HepG2 (cell line): Measurements from ENCODE around the gene KTN1. TPM values are rescaled to one million over a fixed set of nuclear protein-coding genes. Genes with fewer than 3 reads are reported as not detected.

ENCODE experiments used
- ATF4 ChIP-seq, 2 experiments: fragments of 450-650 bp in 1 of 2; sonication (generic) in 1 of 2; formaldehyde crosslinking; IDR thresholded peaks; 2 replicates each; pipeline versions ENCODE4 v1.5.0 to v1.8.0; 2020 to 2022; ENCODE audit warnings: mild to moderate bottlenecking in 1 of 2, missing genetic modification reagents in 1 of 2
- ATM ChIP-seq: fragments of 450-650 bp; IDR thresholded peaks from 2 replicates; pipeline ENCODE4 v1.7.1; 2017; ENCODE audit warnings: mild to moderate bottlenecking, borderline replicate concordance
- CHCHD3 ChIP-seq: sonication (generic); formaldehyde crosslinking; IDR thresholded peaks from 2 replicates; pipeline ENCODE4 v1.8.0; 2022; ENCODE audit warnings: mild to moderate bottlenecking, missing genetic modification reagents, moderate library complexity
- CREM ChIP-seq, 2 experiments: sonication (generic) in 1 of 2; formaldehyde crosslinking in 1 of 2; IDR thresholded peaks; 2 replicates each; pipeline versions ENCODE4 v1.4.0 to v1.6.1; 2016 to 2020; ENCODE audit warnings: antibody characterized with exemption in 1 of 2, mild to moderate bottlenecking in 1 of 2, missing genetic modification reagents in 1 of 2
- E2F2 ChIP-seq: sonication (generic); formaldehyde crosslinking; IDR thresholded peaks from 2 replicates; pipeline ENCODE4 v1.4.0; 2020; ENCODE audit warnings: missing genetic modification reagents, borderline replicate concordance
- ELF3 ChIP-seq: IDR thresholded peaks from 2 replicates; pipeline ENCODE4 v1.6.1; 2016; ENCODE audit warnings: missing genetic modification reagents, missing compliant biosample characterization
- EZH2 ChIP-seq: conservative IDR thresholded peaks from 2 replicates; pipeline ENCODE4 v1.6.1; 2012; ENCODE audit warnings: mild to moderate bottlenecking, low read depth, low read length, moderate library complexity
- HDAC2 ChIP-seq: sonication (generic); formaldehyde crosslinking; IDR thresholded peaks from 2 replicates; pipeline ENCODE4 v1.4.0; 2020; ENCODE audit warnings: missing genetic modification reagents
- MXI1 ChIP-seq: IDR thresholded peaks from 3 replicates; pipeline ENCODE4 v1.6.1; 2012; ENCODE audit warnings: low read depth, low read length, inconsistent platforms, borderline replicate concordance
- NR1H2 ChIP-seq: sonication (generic); formaldehyde crosslinking; IDR thresholded peaks from 2 replicates; pipeline ENCODE4 v1.8.1; 2022; ENCODE audit warnings: low read depth, missing genetic modification reagents, borderline replicate concordance
- NR2C2 ChIP-seq: sonication (generic); formaldehyde crosslinking; IDR thresholded peaks from 2 replicates; pipeline ENCODE4 v1.4.0; 2020; ENCODE audit warnings: missing genetic modification reagents, mild to moderate bottlenecking, moderate library complexity, borderline replicate concordance
- PBX2 ChIP-seq: IDR thresholded peaks from 2 replicates; pipeline ENCODE4 v1.6.1; 2016; ENCODE audit warnings: control low read depth
- POLR2AphosphoS2 ChIP-seq: IDR thresholded peaks from 2 replicates; pipeline ENCODE4 v1.6.1; 2011; ENCODE audit warnings: low read depth, low read length, improper control_type of control experiment
- RFXANK ChIP-seq: IDR thresholded peaks from 2 replicates; pipeline ENCODE4 v1.6.1; 2016
- RORA ChIP-seq: sonication (generic); formaldehyde crosslinking; IDR thresholded peaks from 2 replicates; pipeline ENCODE4 v1.5.0; 2020; ENCODE audit warnings: mild to moderate bottlenecking, missing genetic modification reagents, moderate library complexity
- SALL2 ChIP-seq: sonication (generic); formaldehyde crosslinking; IDR thresholded peaks from 2 replicates; pipeline ENCODE4 v1.8.1; 2023; ENCODE audit warnings: mild to moderate bottlenecking, missing genetic modification reagents, inconsistent platforms
- SAP130 ChIP-seq: IDR thresholded peaks from 2 replicates; pipeline ENCODE4 v1.6.1; 2016; ENCODE audit warnings: low read depth
- ZC3H4 ChIP-seq: sonication (generic); formaldehyde crosslinking; IDR thresholded peaks from 2 replicates; pipeline ENCODE4 v1.4.0; 2020; ENCODE audit warnings: missing genetic modification reagents, borderline replicate concordance
- ZNF282 ChIP-seq: fragments of 450-650 bp; IDR thresholded peaks from 2 replicates; pipeline ENCODE4 v1.6.1; 2018; ENCODE audit not compliant: partially characterized antibody
- ZNF441 ChIP-seq: sonication (generic); formaldehyde crosslinking; IDR thresholded peaks from 2 replicates; pipeline ENCODE4 v1.7.0; 2021; ENCODE audit warnings: missing genetic modification reagents, borderline replicate concordance
- ZNF496 ChIP-seq: sonication (generic); formaldehyde crosslinking; IDR thresholded peaks from 2 replicates; pipeline ENCODE4 v1.8.1; 2023; ENCODE audit warnings: mild to moderate bottlenecking, moderate library complexity, missing genetic modification reagents; ENCODE audit not compliant: insufficient replicate concordance
- ZNF567 ChIP-seq: sonication (generic); formaldehyde crosslinking; IDR thresholded peaks from 2 replicates; pipeline ENCODE4 v1.8.1; 2023; ENCODE audit warnings: mild to moderate bottlenecking, missing genetic modification reagents, borderline replicate concordance
- ZNF576 ChIP-seq: sonication (generic); formaldehyde crosslinking; IDR thresholded peaks from 2 replicates; pipeline ENCODE4 v1.4.0; 2020; ENCODE audit warnings: mild to moderate bottlenecking, missing genetic modification reagents
- polyA plus RNA-seq, 8 experiments: library from polyadenylated mRNA; depleted of rRNA in 3 of 8; stranded (reverse) in 7 of 8; unstranded in 1 of 8; fragments of >200 nt; fragmentation: Illumina TruSeq in 4 of 8; extraction: Trizol in 4 of 8; gene quantifications; 2 replicates each; pipeline versions ENCODE4 v1.2.1 to v1.2.3, GENCODE V29; 2011 to 2016; ENCODE audit warnings: low read depth in 4 of 8, missing spikeins in 1 of 8, mixed read lengths in 1 of 8; ENCODE audit not compliant: insufficient read depth in 1 of 8
- total RNA-seq, 5 experiments: library from RNA; depleted of rRNA; stranded (reverse); fragments of >200 nt; fragmentation: Illumina TruSeq; extraction: Trizol; gene quantifications; 2 replicates each; pipeline ENCODE4 v1.2.3, GENCODE V29; 2016; ENCODE audit warnings: low read depth in 1 of 5

KTN1 gene
- total and polyA plus RNA-seq, 2 of the 13 experiments (the other 11 are each of a cell fraction or from before 2014, with no cell fraction given), result 60.6 to 169 TPM

GRCh38 chr14:55599250-55599879, 19.4 kb downstream of the KTN1 start (continued):
- TF ChIP-seq ATF4 (CRISPR knock-in tag; IDR thresholded peaks at IDR 0.05), result peak in 1 of 2 experiments; percentile 70; a peak in 2 of 4 replicates
- peak; percentile 52; the same call in 1 of the 3 replicates for TF ChIP-seq MXI1
- TF ChIP-seq SALL2 (CRISPR knock-in tag), result no peak; the same call in 1 of the 2 replicates
- TF ChIP-seq ZC3H4 (CRISPR knock-in tag), result no peak
- no peak for TF ChIP-seq POLR2AphosphoS2
- no peak for TF ChIP-seq RORA (CRISPR knock-in tag)
- TF ChIP-seq ZNF282, result no peak
- TF ChIP-seq ZNF576, result no peak
- peak; percentile 79 for TF ChIP-seq SAP130 (CRISPR knock-in tag)
- 0 out of 2 replicates have a peak, but pooled peaks have one; percentile 48 for TF ChIP-seq ZNF441 (CRISPR knock-in tag)
- peak; percentile 86 for TF ChIP-seq HDAC2
- no peak for TF ChIP-seq ZNF496 (CRISPR knock-in tag)
- no peak for TF ChIP-seq ZNF567 (CRISPR knock-in tag)
- TF ChIP-seq RFXANK (CRISPR knock-in tag), result 0 out of 2 replicates have a peak, but pooled peaks have one; percentile 33
- TF ChIP-seq ELF3 (CRISPR knock-in tag), result peak; percentile 58
- peak; percentile 65 for TF ChIP-seq CREM (IDR thresholded peaks at IDR 0.05)
- TF ChIP-seq CREM (CRISPR knock-in tag; IDR thresholded peaks at IDR 0.05), result no peak
- TF ChIP-seq NR1H2 (CRISPR knock-in tag), result no peak
- TF ChIP-seq PBX2, result no peak
- TF ChIP-seq EZH2, result no peak
- TF ChIP-seq E2F2 (CRISPR knock-in tag), result no peak
- no peak for TF ChIP-seq CHCHD3 (CRISPR knock-in tag)
- TF ChIP-seq ATM, result no peak
- TF ChIP-seq NR2C2 (CRISPR knock-in tag), result peak; percentile 62
